ENCODE measurements around the gene TSR3. TPM values are rescaled to one million over a fixed set of nuclear protein-coding genes. Genes with fewer than 3 reads are reported as not detected.

Gene TSR3
- total RNA-seq, 6 experiments from 2014 or later = 73.7 to 84.6 (median 78.1) TPM

GRCh38 chr16:1372292-1372950, 20.7 kb upstream of the TSR3 start:
- Mint-ChIP-seq H3K9me3 (no peaks in the 10 kb centered on the region), H3K27ac (no peak overlapping the region), H3K27me3 (ENCODE audit: insufficient read depth) (no peaks in the 10 kb centered on the region; the same call in 1 of the 2 replicates), H3K4me1 (ENCODE audit: low read depth) (no peaks in the 10 kb centered on the region), H3K36me3 (ENCODE audit: low read depth) (no peaks in the 10 kb centered on the region), H3K4me3 (no peak overlapping the region)
- no peak for TF ChIP-seq CTCF (IDR thresholded peaks at IDR 0.05)
- DNase-seq = no peak

GRCh38 chr16:1371054-1371978, 19.6 kb upstream of the TSR3 start:
- TF ChIP-seq CTCF (IDR thresholded peaks at IDR 0.05) = no peak
- DNase-seq = no peak
- Mint-ChIP-seq H3K27me3 (ENCODE audit: insufficient read depth) (no peaks in the 10 kb centered on the region; the same call in 1 of the 2 replicates), H3K27ac (no peak overlapping the region), H3K4me1 (ENCODE audit: low read depth) (no peaks in the 10 kb centered on the region), H3K9me3 (no peaks in the 10 kb centered on the region), H3K36me3 (ENCODE audit: low read depth) (no peaks in the 10 kb centered on the region), H3K4me3 (no peak overlapping the region)

- TF ChIP-seq CTCF (IDR thresholded peaks at IDR 0.05) = no peak
- no peak for DNase-seq
- Mint-ChIP-seq H3K36me3 (ENCODE audit: low read depth) (no peaks in the 10 kb centered on the region; the same call in 1 of the 2 replicates), H3K27me3 (ENCODE audit: insufficient read depth) (no peaks in the 10 kb centered on the region; the same call in 1 of the 2 replicates), H3K4me3 (no peak overlapping the region), H3K9me3 (no peaks in the 10 kb centered on the region), H3K27ac (no peak overlapping the region), H3K4me1 (ENCODE audit: low read depth) (no peaks in the 10 kb centered on the region)
Measured at GRCh38 chr16:1367486-1368174, 16.0 kb upstream of the TSR3 start.

GRCh38 chr16:1366712-1367299, 15.1 kb upstream of the TSR3 start:
- Mint-ChIP-seq H3K36me3 (ENCODE audit: low read depth) (no peaks in the 10 kb centered on the region; the same call in 1 of the 2 replicates), H3K4me3 (no peak overlapping the region), H3K27me3 (ENCODE audit: insufficient read depth) (no peaks in the 10 kb centered on the region; the same call in 1 of the 2 replicates), H3K4me1 (ENCODE audit: low read depth) (no peaks in the 10 kb centered on the region), H3K9me3 (no peaks in the 10 kb centered on the region), H3K27ac (no peak overlapping the region)
- no peak for DNase-seq
- no peak for TF ChIP-seq CTCF (IDR thresholded peaks at IDR 0.05)

- H3K36me3 Mint-ChIP-seq (ENCODE audit: low read depth) = no peaks in the 10 kb centered on the region; the same call in 1 of the 2 replicates
- no peaks in the 10 kb centered on the region for H3K9me3 Mint-ChIP-seq
- DNase-seq = no peak
- no peaks in the 10 kb centered on the region for H3K4me1 Mint-ChIP-seq (ENCODE audit: low read depth)
- H3K4me3 Mint-ChIP-seq = no peak overlapping the region
- H3K27me3 Mint-ChIP-seq (ENCODE audit: insufficient read depth) = no peaks in the 10 kb centered on the region
- no peak for TF ChIP-seq CTCF (IDR thresholded peaks at IDR 0.05)
- no peak overlapping the region for H3K27ac Mint-ChIP-seq
Measured at GRCh38 chr16:1366060-1366711, 14.5 kb upstream of the TSR3 start.

Measured in HFFc6 (cell line).